Neural cell (in vitro differentiated cells): ENCODE results near the gene EFCAB6. TPM values are rescaled to one million over a fixed set of nuclear protein-coding genes. Genes with fewer than 3 reads are reported as not detected.

Source experiments
- H2AFZ ChIP-seq: fragments of 200-600, 300-800 bp; sonication (generic), shearing (Covaris generic); 2 replicates; pipeline ENCODE4 v1.6.0; 2014; ENCODE audit warnings: low read depth, mild to moderate bottlenecking, antibody characterized with exemption, low read length, moderate library complexity
- H3F3A ChIP-seq: fragments of 200-600 bp; shearing (Covaris generic); 2 replicates; pipeline ENCODE4 v1.6.1; 2016; ENCODE audit warnings: mild to moderate bottlenecking, moderate library complexity, mixed read lengths, antibody characterized with exemption, low read length; ENCODE audit not compliant: insufficient read depth, poor library complexity, severe bottlenecking
- H3K27ac ChIP-seq: fragments of 200-600, 300-800 bp; sonication (generic), shearing (Covaris generic); 2 replicates; pipeline ENCODE4 v1.5.1; 2014; ENCODE audit warnings: mild to moderate bottlenecking, low read length, moderate library complexity
- H3K27me3 ChIP-seq: fragments of 300-800, 200-600 bp; sonication (generic), shearing (Covaris generic); 2 replicates; pipeline ENCODE4 v1.6.0; 2014; ENCODE audit warnings: mild to moderate bottlenecking, low read depth, low read length, moderate library complexity; ENCODE audit not compliant: insufficient read depth
- H3K36me3 ChIP-seq: fragments of 300-800, 200-600 bp; sonication (generic), shearing (Covaris generic); 2 replicates; pipeline ENCODE4 v1.5.1; 2014; ENCODE audit warnings: mild to moderate bottlenecking, antibody characterized with exemption, low read length, moderate library complexity; ENCODE audit not compliant: insufficient read depth
- H3K4me2 ChIP-seq: fragments of 300-800, 200-600 bp; sonication (generic), shearing (Covaris generic); 2 replicates; pipeline ENCODE4 v1.6.0; 2014; ENCODE audit warnings: mild to moderate bottlenecking, low read length
- H3K4me3 ChIP-seq: fragments of 300-800, 200-600 bp; sonication (generic), shearing (Covaris generic); 2 replicates; pipeline ENCODE4 v1.5.1; 2014; ENCODE audit warnings: mild to moderate bottlenecking, low read length, moderate library complexity
- H3K79me2 ChIP-seq: fragments of 200-600 bp; shearing (Covaris generic); replicated peaks from 2 replicates; pipeline ENCODE4 v1.6.0; 2014; ENCODE audit warnings: mild to moderate bottlenecking, low read length, moderate library complexity; ENCODE audit not compliant: insufficient read depth
- H3K9ac ChIP-seq: fragments of 300-800, 200-600 bp; sonication (generic), shearing (Covaris generic); 2 replicates; pipeline ENCODE4 v1.6.1; 2016; ENCODE audit warnings: mild to moderate bottlenecking, low read length, mixed read lengths
- H3K9me2 ChIP-seq: fragments of 200-600 bp; shearing (Covaris generic); 2 replicates; pipeline ENCODE4 v1.6.1; 2016; ENCODE audit warnings: mild to moderate bottlenecking, low read length, mixed read lengths; ENCODE audit not compliant: insufficient read depth
- H3K9me3 ChIP-seq: fragments of 200-600, 300-800 bp; sonication (generic), shearing (Covaris generic); 2 replicates; pipeline ENCODE4 v1.6.1; 2016; ENCODE audit warnings: mild to moderate bottlenecking, mixed run types, low read length, moderate library complexity, mixed read lengths
- H4K20me1 ChIP-seq: fragments of 200-600 bp; shearing (Covaris generic); 2 replicates; pipeline ENCODE4 v1.6.1; 2016; ENCODE audit warnings: mild to moderate bottlenecking, mixed run types; ENCODE audit not compliant: insufficient read depth
- CTCF ChIP-seq: fragments of 450-650 bp; IDR thresholded peaks from 2 replicates; pipeline ENCODE4 v1.5.1; 2014; ENCODE audit warnings: antibody characterized with exemption, mild to moderate bottlenecking, moderate library complexity; ENCODE audit not compliant: poor library complexity, severe bottlenecking
- EP300 ChIP-seq: fragments of 450-650 bp; conservative IDR thresholded peaks from 2 replicates; pipeline ENCODE4 v1.6.1; 2014; ENCODE audit warnings: antibody characterized with exemption, mild to moderate bottlenecking, moderate library complexity; ENCODE audit not compliant: poor library complexity, severe bottlenecking
- EZH2 ChIP-seq: fragments of 200-600, 300-800 bp; shearing (Covaris generic), sonication (generic); IDR thresholded peaks from 2 replicates; pipeline ENCODE4 v1.6.1; 2014; ENCODE audit warnings: antibody characterized with exemption, low read length, borderline replicate concordance, mild to moderate bottlenecking; ENCODE audit not compliant: insufficient read depth, poor library complexity, severe bottlenecking
- MXI1 ChIP-seq: fragments of 450-650 bp; conservative IDR thresholded peaks from 2 replicates; pipeline ENCODE4 v1.6.1; 2014; ENCODE audit warnings: antibody characterized with exemption, mild to moderate bottlenecking; ENCODE audit not compliant: poor library complexity, severe bottlenecking
- POLR2AphosphoS5 ChIP-seq: IDR thresholded peaks from 2 replicates; pipeline ENCODE4 v1.6.1; 2012
- RAD21 ChIP-seq: fragments of 450-650 bp; conservative IDR thresholded peaks from 2 replicates; pipeline ENCODE4 v1.6.1; 2014; ENCODE audit warnings: antibody characterized with exemption, mild to moderate bottlenecking, moderate library complexity
- REST ChIP-seq: IDR thresholded peaks from 2 replicates; pipeline ENCODE4 v1.6.1; 2012; ENCODE audit warnings: borderline replicate concordance
- SMC3 ChIP-seq: fragments of 450-650 bp; conservative IDR thresholded peaks from 2 replicates; pipeline ENCODE4 v1.6.1; 2014; ENCODE audit warnings: antibody characterized with exemption, mild to moderate bottlenecking, moderate library complexity; ENCODE audit not compliant: poor library complexity
- TAF1 ChIP-seq: IDR thresholded peaks from 2 replicates; pipeline ENCODE4 v1.6.1; 2012; ENCODE audit warnings: low read depth
- polyA plus RNA-seq: library from polyadenylated mRNA; depleted of rRNA; stranded (reverse); fragments of >200 nt; gene quantifications from 2 replicates; pipeline ENCODE4 v1.2.3, GENCODE V29; 2014

The EFCAB6 gene
- polyA plus RNA-seq, 1 donor from 2014 or later = 1.4 TPM

- no peak overlapping the region for H3K4me3 ChIP-seq
- H3K4me2 ChIP-seq = no peak overlapping the region
- no peak for TF ChIP-seq MXI1
- TF ChIP-seq SMC3 = no peak
- no peak for TF ChIP-seq EP300
- no peak for TF ChIP-seq RAD21
- no peak for TF ChIP-seq CTCF
- TF ChIP-seq TAF1 = no peak
- TF ChIP-seq EZH2 = no peak
- no peak for TF ChIP-seq REST
- H3K9ac ChIP-seq = no peak overlapping the region
- H3K79me2 ChIP-seq = no peaks in the 10 kb centered on the region
- H3K27ac ChIP-seq = no peak overlapping the region
- H3K27me3 ChIP-seq = no peaks in the 10 kb centered on the region
- no peaks in the 10 kb centered on the region for H3K9me3 ChIP-seq
- no peaks in the 10 kb centered on the region for H3K36me3 ChIP-seq
- no peaks in the 10 kb centered on the region for H3F3A ChIP-seq
- no peaks in the 10 kb centered on the region for H3K9me2 ChIP-seq
- no peaks in the 10 kb centered on the region for H4K20me1 ChIP-seq
- no peak overlapping the region for H2AFZ ChIP-seq
These were observed 248.5 kb downstream of the EFCAB6 start for GRCh38 chr22:43563571-43563970.

- Histone ChIP-seq H3K9ac (no peak overlapping the region), H3K4me3 (no peak overlapping the region), H4K20me1 (no peaks in the 10 kb centered on the region), H3K36me3 (no peaks in the 10 kb centered on the region), H3K4me2 (no peak overlapping the region), H3K9me2 (no peaks in the 10 kb centered on the region), H3F3A (no peaks in the 10 kb centered on the region), H3K9me3 (peaks cover 5% of the 10 kb centered on the region), H3K27ac (no peak overlapping the region), H3K27me3 (no peaks in the 10 kb centered on the region), H2AFZ (no peak overlapping the region), H3K79me2 (no peaks in the 10 kb centered on the region)
- no peak for TF ChIP-seq TAF1
- TF ChIP-seq EP300 = no peak
- TF ChIP-seq CTCF = no peak
- TF ChIP-seq SMC3 = no peak
- TF ChIP-seq RAD21 = no peak
- TF ChIP-seq REST = no peak
- TF ChIP-seq POLR2AphosphoS5 = no peak
- no peak for TF ChIP-seq EZH2
- TF ChIP-seq MXI1 = no peak
These were observed 249.3 kb downstream of the EFCAB6 start for GRCh38 chr22:43562843-43563242.
